ENCODE results near the gene NETO2.
"Not testable (repeated sequence)": the region's sequence is repeated elsewhere in the genome, so short reads cannot be mapped to it uniquely, and the experiment has no call there.

NETO2 gene

GRCh38 chr16:47143677-47144558, at the start of gene NETO2:
Gene NETO2 (minus strand): TSS chr16:47143945. CDS start chr16:47143612, 333 bp downstream.
- DNase-seq, result peak; percentile 76

- DNase-seq, result no peak
These were observed 38.6 kb upstream of the NETO2 start for GRCh38 chr16:47182318-47182717.

- not testable (repeated sequence) for DNase-seq
These were observed 37.3 kb upstream of the NETO2 start for GRCh38 chr16:47181066-47181465.

- DNase-seq, result no peak
These were observed 36.3 kb upstream of the NETO2 start for GRCh38 chr16:47180073-47180472.

- DNase-seq, result no peak
These were observed 31.4 kb upstream of the NETO2 start for GRCh38 chr16:47175152-47175551.

- no peak for DNase-seq
These were observed 19.1 kb upstream of the NETO2 start for GRCh38 chr16:47162670-47163420.

- no peak for DNase-seq
These were observed 17.7 kb upstream of the NETO2 start for GRCh38 chr16:47161464-47161863.

GRCh38 chr16:47160422-47160821, 16.7 kb upstream of the NETO2 start:
- no peak for DNase-seq

- no peak for DNase-seq
These were observed 15.2 kb upstream of the NETO2 start for GRCh38 chr16:47158992-47159391.

- DNase-seq, result no peak
These were observed 13.0 kb upstream of the NETO2 start for GRCh38 chr16:47156680-47157215.

- not testable (repeated sequence) for DNase-seq
These were observed 8.8 kb upstream of the NETO2 start for GRCh38 chr16:47152501-47152900.

GRCh38 chr16:47150067-47150466, 6.3 kb upstream of the NETO2 start:
- DNase-seq, result no peak

GRCh38 chr16:47144559-47144877, 773 bp upstream of the NETO2 start:
- DNase-seq, result no peak

GRCh38 chr16:47142821-47143676, 696 bp downstream of the NETO2 start:
- DNase-seq, result peak; percentile 77

- no peak for DNase-seq
These were observed 1.3 kb downstream of the NETO2 start for GRCh38 chr16:47142486-47142820.

GRCh38 chr16:47141773-47142485, 1.8 kb downstream of the NETO2 start:
- DNase-seq, result peak; percentile 87

- no peak for DNase-seq
These were observed 3.1 kb downstream of the NETO2 start for GRCh38 chr16:47140686-47141085.

- no peak for DNase-seq
These were observed 4.1 kb downstream of the NETO2 start for GRCh38 chr16:47139561-47140185.

- DNase-seq, result not testable (repeated sequence)
These were observed 5.8 kb downstream of the NETO2 start for GRCh38 chr16:47137925-47138324.

- peak; percentile 28 for DNase-seq
These were observed 7.5 kb downstream of the NETO2 start for GRCh38 chr16:47136099-47136842.

GRCh38 chr16:47134550-47134949, 9.2 kb downstream of the NETO2 start:
- no peak for DNase-seq
